ENCODE data around the gene PAPLN. TPM values are rescaled to one million over a fixed set of nuclear protein-coding genes. Genes with fewer than 3 reads are reported as not detected.

The PAPLN gene
- total RNA-seq, 1 donor from 2014 or later, result 4.1 TPM

DNA sequence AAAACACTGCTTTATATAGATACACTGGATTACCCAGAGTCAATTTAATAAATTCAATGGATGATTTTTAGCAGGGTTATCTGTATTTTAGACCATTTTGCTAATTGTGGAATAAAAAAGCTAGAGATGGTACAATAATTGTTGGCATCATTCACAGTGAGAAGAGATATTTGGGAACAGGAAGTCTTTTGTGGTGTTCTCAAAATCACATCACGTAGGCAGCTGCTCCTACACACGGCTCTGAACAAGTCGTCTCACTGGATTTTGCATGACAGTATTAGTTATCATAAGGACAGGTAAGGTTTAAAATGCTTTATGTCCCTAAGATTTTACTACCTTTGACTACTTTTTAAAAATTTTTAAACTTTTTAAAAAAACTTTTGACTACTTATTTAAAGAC, 52.0 kb downstream of the PAPLN start:
- Mint-ChIP-seq H3K36me3 (ENCODE audit: low read depth) (peaks cover 6% of the 10 kb centered on the region), H3K4me3 (no peak overlapping the region), H3K27me3 (ENCODE audit: low read depth) (no peaks in the 10 kb centered on the region), H3K4me1 (peaks cover 7% of the 10 kb centered on the region), H3K9me3 (no peaks in the 10 kb centered on the region), H3K27ac (ENCODE audit: unreplicated experiment) (no peak overlapping the region)
- TF ChIP-seq CTCF (conservative IDR thresholded peaks at IDR 0.05), result no peak
- DNase-seq (ENCODE audit: low read depth, low spot score), result no peak

DNA sequence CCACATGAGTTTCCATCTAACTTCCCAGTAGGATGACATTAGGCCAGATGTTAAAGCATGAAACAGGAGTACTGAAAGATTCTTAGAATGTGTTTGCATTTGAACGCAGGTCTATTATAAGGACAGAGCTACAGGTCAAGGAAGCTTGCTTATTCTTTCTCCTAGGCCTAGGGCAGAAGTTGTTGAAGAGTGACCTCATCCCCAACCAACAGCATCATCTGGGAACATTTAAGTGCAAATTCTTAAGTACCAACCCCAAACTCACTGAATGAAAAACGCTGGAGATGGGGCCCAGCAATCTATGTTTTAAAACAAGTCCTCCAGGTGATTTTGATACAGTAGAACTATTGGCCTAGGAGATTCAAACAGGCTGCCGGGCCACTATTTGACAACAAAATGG, 52.4 kb downstream of the PAPLN start:
- Mint-ChIP-seq H3K4me3 (no peak overlapping the region), H3K27ac (ENCODE audit: unreplicated experiment) (no peak overlapping the region), H3K27me3 (ENCODE audit: low read depth) (no peaks in the 10 kb centered on the region), H3K9me3 (no peaks in the 10 kb centered on the region), H3K4me1 (peaks cover 7% of the 10 kb centered on the region), H3K36me3 (ENCODE audit: low read depth) (peaks cover 6% of the 10 kb centered on the region)
- TF ChIP-seq CTCF (conservative IDR thresholded peaks at IDR 0.05), result no peak
- DNase-seq (ENCODE audit: low read depth, low spot score), result no peak

DNA sequence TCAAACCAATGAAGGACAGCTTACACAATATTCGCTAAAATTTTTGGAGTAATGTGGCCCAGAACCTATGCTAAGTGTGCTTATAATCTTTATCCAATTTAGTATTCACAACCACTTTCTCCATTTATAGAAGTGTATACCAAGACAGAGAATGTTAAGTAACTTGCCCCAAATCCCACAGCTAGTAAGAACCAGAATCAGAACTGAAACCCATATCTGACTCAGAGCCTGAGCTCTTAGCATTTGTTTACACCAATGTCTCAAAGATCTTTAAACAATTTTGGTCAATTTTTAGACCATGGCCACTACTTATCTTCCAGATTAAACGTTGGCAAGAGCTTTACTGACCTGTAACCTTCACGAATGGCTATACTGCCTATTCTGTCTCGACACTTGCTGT, 53.0 kb downstream of the PAPLN start:
- Mint-ChIP-seq H3K9me3 (no peaks in the 10 kb centered on the region), H3K36me3 (ENCODE audit: low read depth) (peaks cover 6% of the 10 kb centered on the region), H3K27ac (ENCODE audit: unreplicated experiment) (no peak overlapping the region), H3K4me3 (no peak overlapping the region), H3K4me1 (peaks cover 11% of the 10 kb centered on the region), H3K27me3 (ENCODE audit: low read depth) (no peaks in the 10 kb centered on the region)
- no peak for TF ChIP-seq CTCF (conservative IDR thresholded peaks at IDR 0.05)
- DNase-seq (ENCODE audit: low read depth, low spot score), result no peak

DNA sequence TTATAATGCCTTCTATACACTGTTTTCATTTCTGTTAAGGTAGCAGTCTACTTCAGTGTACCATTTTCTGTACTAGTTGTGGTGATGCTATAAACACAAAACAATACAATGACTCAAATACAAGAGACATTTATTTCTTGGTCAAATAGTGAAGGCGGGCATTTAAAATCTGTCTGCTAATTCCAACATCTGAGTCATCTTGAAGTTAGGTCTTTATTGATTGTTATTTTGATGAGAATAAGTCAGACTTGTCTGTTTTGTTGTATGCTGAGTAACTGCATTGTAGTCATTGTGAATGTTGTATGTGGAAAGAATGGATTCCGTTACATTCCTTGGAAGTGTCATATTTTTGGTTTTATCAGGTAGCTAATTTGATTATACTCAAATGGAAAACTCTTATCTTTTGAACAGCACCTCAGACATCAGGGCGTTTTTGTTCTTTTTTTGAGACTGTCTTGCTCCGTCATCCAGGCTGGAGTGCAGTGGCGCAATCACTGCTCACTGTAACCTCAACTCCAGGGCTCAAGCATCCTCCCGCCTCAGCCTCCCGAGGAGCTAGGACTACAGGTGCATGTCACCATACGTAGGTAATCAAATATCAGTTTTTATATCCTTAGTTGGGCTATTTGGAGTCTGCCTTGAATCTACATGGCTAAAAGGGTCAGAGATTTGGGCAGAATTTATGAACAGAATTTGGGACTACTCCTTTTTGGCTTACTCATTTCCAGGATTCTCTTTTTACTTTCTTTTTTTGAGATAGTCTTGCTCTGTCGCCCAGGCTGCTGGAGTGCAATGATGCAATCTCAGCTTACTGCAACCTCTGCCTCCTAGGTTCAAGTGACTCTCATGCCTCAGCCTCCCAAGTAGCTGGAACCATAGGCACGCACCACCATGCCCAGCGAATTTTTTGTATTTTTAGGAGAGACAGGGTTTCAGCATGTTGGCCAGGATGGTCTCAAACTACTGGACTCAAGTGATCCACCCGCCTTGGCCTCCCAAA, 56.8 kb downstream of the PAPLN start:
- Mint-ChIP-seq H3K27me3 (ENCODE audit: low read depth) (no peaks in the 10 kb centered on the region), H3K4me3 (no peak overlapping the region), H3K27ac (ENCODE audit: unreplicated experiment) (no peak overlapping the region), H3K9me3 (no peaks in the 10 kb centered on the region), H3K4me1 (peaks cover 5% of the 10 kb centered on the region), H3K36me3 (ENCODE audit: low read depth) (peaks cover 4% of the 10 kb centered on the region)
- DNase-seq (ENCODE audit: low read depth, low spot score), result no peak
- no peak for TF ChIP-seq CTCF (conservative IDR thresholded peaks at IDR 0.05)

GRCh38 chr14:73295198-73295796, 58.0 kb downstream of the PAPLN start:
- DNase-seq (ENCODE audit: low read depth, low spot score), result no peak
- H3K27me3 Mint-ChIP-seq (ENCODE audit: low read depth), result no peaks in the 10 kb centered on the region
- TF ChIP-seq CTCF (conservative IDR thresholded peaks at IDR 0.05), result peak; percentile 84
- H3K4me3 Mint-ChIP-seq, result no peak overlapping the region
- H3K27ac Mint-ChIP-seq (ENCODE audit: unreplicated experiment), result no peak overlapping the region
- H3K36me3 Mint-ChIP-seq (ENCODE audit: low read depth), result peaks cover 3% of the 10 kb centered on the region
- H3K9me3 Mint-ChIP-seq, result no peaks in the 10 kb centered on the region
- H3K4me1 Mint-ChIP-seq, result peaks cover 4% of the 10 kb centered on the region
